ENCODE measurements around the gene EEF1AKMT1. TPM values are rescaled to one million over a fixed set of nuclear protein-coding genes. Genes with fewer than 3 reads are reported as not detected.

EEF1AKMT1 gene, protein sequence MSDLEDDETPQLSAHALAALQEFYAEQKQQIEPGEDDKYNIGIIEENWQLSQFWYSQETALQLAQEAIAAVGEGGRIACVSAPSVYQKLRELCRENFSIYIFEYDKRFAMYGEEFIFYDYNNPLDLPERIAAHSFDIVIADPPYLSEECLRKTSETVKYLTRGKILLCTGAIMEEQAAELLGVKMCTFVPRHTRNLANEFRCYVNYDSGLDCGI
- total RNA-seq (2021), result 6.1 and 8.9 TPM in 2 replicates
- percentile 54 among the genes with signal in this experiment for Bru-seq, nascent RNA
- percentile 46 among the genes with signal in this experiment for BruChase-seq, experiment 1, labeled RNA remaining after a 2-hour chase
- BruChase-seq, experiment 2, labeled RNA remaining after a 6-hour chase, result percentile 42 among the genes with signal in this experiment
- long read RNA-seq, transcript EEF1AKMT1-202 (5 exons, 1,042 nt), result major isoform, 9 of 32 reads
- long read RNA-seq, partial matches to known transcripts, result 3 of 32 reads
- long read RNA-seq, other reads (novel, unspliced or antisense), result 20 of 32 reads

DNA sequence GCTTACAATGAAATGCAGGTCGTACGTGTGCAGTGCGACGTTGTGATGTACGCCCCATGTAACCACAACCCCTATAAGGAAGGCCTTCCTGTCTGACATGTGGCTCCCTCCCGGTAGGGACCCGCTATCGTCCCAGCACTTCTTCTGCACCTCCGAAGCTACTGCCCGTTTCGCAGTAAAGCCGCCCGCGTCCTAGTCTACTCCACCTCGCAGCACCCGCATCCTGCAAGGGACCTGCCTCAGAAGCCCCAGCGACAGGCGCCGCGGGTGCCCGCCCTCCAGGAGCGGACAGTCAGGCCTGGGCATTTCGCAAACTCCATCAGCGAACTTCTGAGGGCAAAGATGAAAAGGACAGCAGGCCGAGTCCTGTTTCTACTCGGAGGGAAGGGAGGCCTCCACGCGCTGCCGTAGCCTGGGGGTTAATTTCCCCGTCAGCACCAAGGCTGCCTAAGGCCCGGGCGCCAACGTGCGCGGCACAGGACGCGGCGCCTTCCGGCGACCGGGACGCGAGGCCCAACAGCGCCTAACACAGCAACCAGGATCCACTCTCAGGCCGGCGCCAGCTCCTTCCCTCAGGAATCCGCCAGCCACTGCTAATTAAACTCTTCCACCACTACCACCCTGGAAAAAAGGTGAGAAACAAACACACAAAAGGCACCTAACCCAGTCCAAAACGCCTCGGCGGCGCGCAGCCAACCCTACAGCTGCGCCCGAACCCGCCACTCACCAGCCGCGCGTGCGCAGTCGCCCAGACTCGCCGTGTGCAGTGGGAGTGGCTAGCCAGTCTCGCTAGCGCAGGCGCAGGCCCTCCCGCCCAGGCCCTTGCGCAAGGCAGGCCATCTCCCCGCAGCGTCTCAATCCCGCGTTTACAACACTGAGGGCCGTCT is at the start of gene EEF1AKMT1:
Gene EEF1AKMT1, minus strand, starts transcription at position 768 of the 887 bp plus-strand sequence. CDS start 16,363 bp downstream, outside the sequence.
- peak; percentile 75 to 89 for DNase-seq
- H3K27ac ChIP-seq, result peak within 1 kb of the TSS; percentile 76
- H3K36me3 ChIP-seq (ENCODE audit: low read depth), result peaks cover 11% of the 10 kb centered on the region
- peak within 1 kb of the TSS; percentile 92 for H3K4me3 ChIP-seq
- intact Hi-C loops (cut with micrococcal nuclease; ENCODE audit: unreplicated experiment), result no loop called here
- POLR2A ChIA-PET (ENCODE audit: unreplicated experiment), result no interaction called here
- H2AFZ ChIP-seq, result peak within 1 kb of the TSS; percentile 98
- H3K9me3 ChIP-seq (ENCODE audit: insufficient read depth, low read depth), result no peaks in the 10 kb centered on the region
- peak within 1 kb of the TSS; percentile 84 for H3K4me2 ChIP-seq
- H3K79me2 ChIP-seq (ENCODE audit: low read depth), result peaks cover 9% of the 10 kb centered on the region
- BruUV-seq (replicated peaks), result TSS peak; percentile 77
- CTCF ChIA-PET, result interaction anchor here (0.7 kb wide), 1 partner anchor 258 kb away, joined by 3 read pairs; no protein-coding TSS in a partner anchor
- no peak for TF ChIP-seq EZH2 (IDR thresholded peaks at IDR 0.05; ENCODE audit: low read depth)
- TF ChIP-seq, protein P1, sequence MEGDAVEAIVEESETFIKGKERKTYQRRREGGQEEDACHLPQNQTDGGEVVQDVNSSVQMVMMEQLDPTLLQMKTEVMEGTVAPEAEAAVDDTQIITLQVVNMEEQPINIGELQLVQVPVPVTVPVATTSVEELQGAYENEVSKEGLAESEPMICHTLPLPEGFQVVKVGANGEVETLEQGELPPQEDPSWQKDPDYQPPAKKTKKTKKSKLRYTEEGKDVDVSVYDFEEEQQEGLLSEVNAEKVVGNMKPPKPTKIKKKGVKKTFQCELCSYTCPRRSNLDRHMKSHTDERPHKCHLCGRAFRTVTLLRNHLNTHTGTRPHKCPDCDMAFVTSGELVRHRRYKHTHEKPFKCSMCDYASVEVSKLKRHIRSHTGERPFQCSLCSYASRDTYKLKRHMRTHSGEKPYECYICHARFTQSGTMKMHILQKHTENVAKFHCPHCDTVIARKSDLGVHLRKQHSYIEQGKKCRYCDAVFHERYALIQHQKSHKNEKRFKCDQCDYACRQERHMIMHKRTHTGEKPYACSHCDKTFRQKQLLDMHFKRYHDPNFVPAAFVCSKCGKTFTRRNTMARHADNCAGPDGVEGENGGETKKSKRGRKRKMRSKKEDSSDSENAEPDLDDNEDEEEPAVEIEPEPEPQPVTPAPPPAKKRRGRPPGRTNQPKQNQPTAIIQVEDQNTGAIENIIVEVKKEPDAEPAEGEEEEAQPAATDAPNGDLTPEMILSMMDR (conservative IDR thresholded peaks at IDR 0.05), result no peak
- no peaks in the 10 kb centered on the region for H3K27me3 ChIP-seq (ENCODE audit: insufficient read depth, low read depth)
- H3K4me1 ChIP-seq (replicated peaks; ENCODE audit: insufficient read depth), result peaks cover 8% of the 10 kb centered on the region
- H3K9me2 ChIP-seq (ENCODE audit: insufficient read depth), result no peaks in the 10 kb centered on the region
- no peaks in the 10 kb centered on the region for H4K20me1 ChIP-seq (ENCODE audit: insufficient read depth)
- peaks cover 23% of the 10 kb centered on the region for H3F3A ChIP-seq (ENCODE audit: insufficient read depth, low read depth)

DNA sequence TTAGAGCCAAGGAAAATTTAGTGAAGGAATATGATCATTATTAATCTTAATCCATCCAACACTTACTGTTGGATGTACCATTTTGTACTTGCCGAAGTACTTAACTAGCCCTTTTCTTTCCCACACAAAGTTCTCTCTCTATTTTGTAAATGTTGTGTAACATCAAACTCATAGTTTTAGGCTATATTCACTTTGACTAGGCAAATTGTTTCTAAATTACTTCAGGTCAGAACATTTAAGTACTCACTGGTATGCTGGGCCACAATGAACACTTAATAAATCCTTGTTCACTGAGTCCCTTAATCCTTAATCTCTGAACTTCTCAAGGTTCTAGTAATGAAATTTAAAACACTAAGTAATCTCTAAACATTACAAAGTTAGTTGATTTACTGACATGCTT is 49.3 kb upstream of the EEF1AKMT1 start:
- no peak overlapping the region for H3K27ac ChIP-seq
- no peak for DNase-seq
- no peaks in the 10 kb centered on the region for H3K9me2 ChIP-seq (ENCODE audit: insufficient read depth)
- CTCF ChIA-PET, result interaction anchor here (0.6 kb wide), 1 partner anchor 546 kb away, joined by 3 read pairs; no protein-coding TSS in a partner anchor
- no peak overlapping the region for H3K4me2 ChIP-seq
- intact Hi-C loops (cut with micrococcal nuclease; ENCODE audit: unreplicated experiment), result no loop called here
- no peaks in the 10 kb centered on the region for H3K4me1 ChIP-seq (replicated peaks; ENCODE audit: insufficient read depth)
- no peak overlapping the region for H2AFZ ChIP-seq
- H3K36me3 ChIP-seq (ENCODE audit: low read depth), result peaks cover 10% of the 10 kb centered on the region; the same call in 1 of the 2 replicates
- H3K79me2 ChIP-seq (ENCODE audit: low read depth), result peaks cover 6% of the 10 kb centered on the region; the same call in 1 of the 2 replicates
- no peaks in the 10 kb centered on the region for H3K9me3 ChIP-seq (ENCODE audit: insufficient read depth, low read depth)
- no peak overlapping the region for H3K4me3 ChIP-seq
- BruUV-seq (replicated peaks), result no TSS peak
- H3F3A ChIP-seq (ENCODE audit: insufficient read depth, low read depth), result no peaks in the 10 kb centered on the region
- no peaks in the 10 kb centered on the region for H3K27me3 ChIP-seq (ENCODE audit: insufficient read depth, low read depth)
- POLR2A ChIA-PET (ENCODE audit: unreplicated experiment), result no interaction called here
- no peaks in the 10 kb centered on the region for H4K20me1 ChIP-seq (ENCODE audit: insufficient read depth)
- TF ChIP-seq, protein P1 (conservative IDR thresholded peaks at IDR 0.05), result no peak
- TF ChIP-seq EZH2 (IDR thresholded peaks at IDR 0.05; ENCODE audit: low read depth), result no peak

DNA sequence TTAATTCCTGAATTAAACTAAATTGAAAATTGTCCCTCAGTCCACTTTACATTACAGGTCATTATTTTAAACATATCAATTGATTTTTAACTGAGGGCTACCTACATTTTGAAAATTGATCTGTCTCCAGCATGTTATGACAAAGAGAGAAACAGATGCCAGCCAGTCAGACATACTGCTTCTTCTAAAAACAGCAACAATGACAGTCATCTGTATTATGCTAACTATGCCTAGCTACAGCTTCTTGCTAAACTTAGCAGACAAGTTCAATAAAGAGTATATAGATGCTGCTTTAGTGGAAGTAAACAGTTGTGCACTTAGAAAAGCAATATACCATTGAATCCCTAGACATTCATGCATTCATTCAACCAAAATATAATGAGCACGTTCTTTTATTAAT is 48.6 kb upstream of the EEF1AKMT1 start:
- DNase-seq, result no peak
- Histone ChIP-seq H3K4me3 (no peak overlapping the region), H3F3A (ENCODE audit: insufficient read depth, low read depth) (no peaks in the 10 kb centered on the region), H2AFZ (no peak overlapping the region), H3K79me2 (ENCODE audit: low read depth) (0 out of 2 replicates have a peak, but pooled peaks cover 3% of the 10 kb centered on the region), H3K9me3 (ENCODE audit: insufficient read depth, low read depth) (no peaks in the 10 kb centered on the region), H4K20me1 (ENCODE audit: insufficient read depth) (0 out of 2 replicates have a peak, but pooled peaks cover 6% of the 10 kb centered on the region), H3K9me2 (ENCODE audit: insufficient read depth) (no peaks in the 10 kb centered on the region), H3K27me3 (ENCODE audit: insufficient read depth, low read depth) (no peaks in the 10 kb centered on the region), H3K27ac (no peak overlapping the region), H3K4me1 (replicated peaks; ENCODE audit: insufficient read depth) (no peaks in the 10 kb centered on the region), H3K4me2 (no peak overlapping the region), H3K36me3 (ENCODE audit: low read depth) (peaks cover 10% of the 10 kb centered on the region; the same call in 1 of the 2 replicates)
- ChIA-PET CTCF (no interaction called here), POLR2A (ENCODE audit: unreplicated experiment) (interaction anchor here (0.6 kb wide), 1 partner anchor 761 kb away, joined by 3 read pairs; no protein-coding TSS in a partner anchor)
- TF ChIP-seq, protein P1 (conservative IDR thresholded peaks at IDR 0.05), result no peak
- no peak for TF ChIP-seq EZH2 (IDR thresholded peaks at IDR 0.05; ENCODE audit: low read depth)
- intact Hi-C loops (cut with micrococcal nuclease; ENCODE audit: unreplicated experiment), result no loop called here
- no TSS peak for BruUV-seq (replicated peaks)
